Measurements from ENCODE around the gene SLC24A4.
A peak's percentile ranks its signal among the peaks of the same experiment; 100 is the strongest.

GRCh38 chr14:92288994-92289660, 33.8 kb upstream of the SLC24A4 start:
- TF ChIP-seq CTCF (IDR thresholded peaks at IDR 0.05; ENCODE audit: poor library complexity), result no peak
- TF ChIP-seq EZH2phosphoT487 (IDR thresholded peaks at IDR 0.05; ENCODE audit: low read depth, severe bottlenecking, unreplicated experiment), result peak; percentile 35

All from hepatocyte (in vitro differentiated cells).